K562 (cell line): Measurements from ENCODE around the gene ZNF740. TPM values are rescaled to one million over a fixed set of nuclear protein-coding genes. Genes with fewer than 3 reads are reported as not detected.
A peak's percentile ranks its signal among the peaks of the same experiment; 100 is the strongest.

Experiments used
- ARID2 ChIP-seq: fragments of 450-650 bp; IDR thresholded peaks from 2 replicates; pipeline ENCODE4 v1.6.1; 2017; ENCODE audit warnings: antibody characterized with exemption, mild to moderate bottlenecking
- ARNT ChIP-seq, 2 experiments: fragments of 450-650 bp; IDR thresholded peaks; 2 replicates each; pipeline ENCODE4 v1.6.1; 2016; ENCODE audit warnings: mild to moderate bottlenecking in 1 of 2
- CHCHD3 ChIP-seq: fragments of 250-450 bp; sonication (Bioruptor Pico); IDR thresholded peaks from 2 replicates; pipeline ENCODE4 v2.1.2; 2022; ENCODE audit warnings: mild to moderate bottlenecking
- CREM ChIP-seq: IDR thresholded peaks from 2 replicates; pipeline ENCODE4 v1.6.1; 2014; ENCODE audit warnings: antibody characterized with exemption, low read depth
- HLTF ChIP-seq: fragments of 450-650 bp; IDR thresholded peaks from 2 replicates; pipeline ENCODE4 v1.6.1; 2016
- HNRNPL ChIP-seq: fragments of 200-400 bp; formaldehyde crosslinking; IDR thresholded peaks from 2 replicates; pipeline ENCODE4 v1.6.1; 2017; ENCODE audit warnings: low read depth, mild to moderate bottlenecking, low read length
- ID3 ChIP-seq, 2 experiments: fragments of 250-450 bp in 1 of 2; fragments of 450-650 bp in 1 of 2; sonication (Bioruptor Pico) in 1 of 2; IDR thresholded peaks; 2 replicates each; pipeline versions ENCODE4 v1.6.1 to v1.8.0; 2016 to 2021; ENCODE audit warnings: mild to moderate bottlenecking in 2 of 2, moderate library complexity in 2 of 2, missing compliant biosample characterization in 1 of 2, missing genetic modification characterization in 1 of 2
- KLF10 ChIP-seq: fragments of 250-450 bp; sonication (Bioruptor Pico); IDR thresholded peaks from 2 replicates; pipeline ENCODE4 v1.6.1; 2021; ENCODE audit warnings: matching md5 sums
- MBD2 ChIP-seq: sonication (generic); IDR thresholded peaks from 2 replicates; pipeline ENCODE4 v1.6.1; 2016; ENCODE audit warnings: low read depth, borderline replicate concordance
- NFIX ChIP-seq: fragments of 250-450 bp; sonication (Bioruptor Pico); IDR thresholded peaks from 2 replicates; pipeline ENCODE4 v1.4.0; 2020; ENCODE audit warnings: low read depth, mild to moderate bottlenecking, moderate library complexity
- NUFIP1 ChIP-seq: fragments of 450-650 bp; IDR thresholded peaks from 2 replicates; pipeline ENCODE4 v1.6.1; 2018; ENCODE audit not compliant: partially characterized antibody
- SMARCC2 ChIP-seq: fragments of 450-650 bp; IDR thresholded peaks from 2 replicates; pipeline ENCODE4 v1.6.1; 2017; ENCODE audit warnings: antibody characterized with exemption, moderate library complexity, mild to moderate bottlenecking, low read depth
- THAP12 ChIP-seq: fragments of 250-450 bp; sonication (Bioruptor Pico); IDR thresholded peaks from 2 replicates; pipeline ENCODE4 v1.9.0; 2021; ENCODE audit warnings: mild to moderate bottlenecking, inconsistent platforms
- THAP7 ChIP-seq: fragments of 250-450 bp; sonication (Bioruptor Pico); IDR thresholded peaks from 2 replicates; pipeline ENCODE4 v1.5.0; 2021
- TOE1 ChIP-seq, 2 experiments: fragments of 450-650 bp in 1 of 2; sonication (generic) in 1 of 2; formaldehyde crosslinking in 1 of 2; IDR thresholded peaks; 2 replicates each; pipeline versions ENCODE4 v1.7.1 to v1.8.0; 2016 to 2022; ENCODE audit warnings: borderline replicate concordance in 2 of 2, mild to moderate bottlenecking in 2 of 2, antibody characterized with exemption in 1 of 2, inconsistent platforms in 1 of 2, low read depth in 1 of 2, missing genetic modification reagents in 1 of 2, moderate library complexity in 1 of 2
- UBTF ChIP-seq, 2 experiments: IDR thresholded peaks; 2 replicates each; pipeline ENCODE4 v1.6.1; 2012; ENCODE audit warnings: improper control_type of control experiment in 2 of 2, low read depth in 2 of 2, low read length in 2 of 2, borderline replicate concordance in 1 of 2
- ZBTB11 ChIP-seq, 3 experiments: fragments of 200-800 bp in 1 of 3; fragments of 250-450 bp in 1 of 3; fragments of 450-650 bp in 1 of 3; sonication (Bioruptor Pico) in 1 of 3; sonication (Bioruptor generic) in 1 of 3; formaldehyde crosslinking in 1 of 3; IDR thresholded peaks; 2 replicates each; pipeline versions ENCODE4 v1.6.1 to v1.8.0; 2016 to 2022; ENCODE audit warnings: mild to moderate bottlenecking in 2 of 3, missing genetic modification characterization in 2 of 3, missing compliant biosample characterization in 1 of 3, moderate library complexity in 1 of 3
- polyA plus RNA-seq, 8 experiments: library from polyadenylated mRNA; depleted of rRNA in 4 of 8; stranded (reverse) in 5 of 8; unstranded in 3 of 8; fragments of >200 nt; fragmentation: Nextera tagmentation in 2 of 8; fragmentation: Illumina TruSeq in 1 of 8; extraction: Ambion mirVana in 2 of 8; extraction: Trizol in 1 of 8; gene quantifications; 2 replicates each; pipeline versions ENCODE4 v1.2.1 to v1.2.3, GENCODE V29; 2011 to 2014; ENCODE audit warnings: inconsistent platforms in 1 of 8, missing spikeins in 1 of 8
- total RNA-seq, 7 experiments: library from RNA; depleted of rRNA in 6 of 7; stranded (reverse); fragments of >200 nt in 6 of 7; fragmentation: Illumina TruSeq in 2 of 7; extraction: Trizol in 2 of 7; gene quantifications; 2 replicates each; pipeline versions ENCODE4 v1.2.1 to v1.2.3, GENCODE V29; 2011 to 2021; ENCODE audit warnings: low replicate concordance in 1 of 7

The ZNF740 gene
- total and polyA plus RNA-seq, 9 of the 15 experiments (the other 6 are each of a cell fraction or from before 2014, with no cell fraction given): 0.57 to 46.4 (median 18.6) TPM

DNA sequence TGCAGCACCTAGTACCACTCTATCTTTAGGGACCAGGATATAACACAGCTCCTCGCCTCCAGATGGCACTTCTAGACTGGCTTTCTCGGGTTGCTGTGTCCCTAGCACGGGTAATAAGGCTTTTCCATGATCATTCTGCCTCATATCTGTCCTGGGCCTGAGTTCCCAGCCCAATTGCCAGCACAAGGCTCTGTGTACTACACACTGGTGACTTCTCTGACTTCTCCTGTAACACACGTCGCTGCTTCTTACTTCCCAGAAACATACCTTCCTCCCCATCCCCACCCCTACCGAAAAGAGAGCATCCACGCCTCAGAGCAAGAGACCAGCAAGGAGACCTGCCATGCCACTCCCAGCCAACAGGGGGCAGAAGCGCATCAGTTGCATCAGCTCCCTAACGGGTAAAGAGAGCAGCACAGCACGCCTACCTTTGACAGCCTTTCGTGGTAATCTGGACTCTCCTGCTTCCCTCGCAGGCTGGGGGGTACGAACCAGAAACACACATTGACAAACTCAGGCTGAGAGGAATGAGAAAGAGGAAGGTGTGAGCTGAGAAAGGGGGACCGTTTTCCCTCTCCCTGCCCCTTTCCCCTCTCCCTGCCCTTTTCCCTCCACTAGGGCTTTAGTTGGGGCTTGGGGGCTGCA, 21.2 kb upstream of the ZNF740 start (continued):
- TF ChIP-seq ZBTB11 (CRISPR knock-in tag; IDR thresholded peaks at IDR 0.05) (no peak), TOE1 (IDR thresholded peaks at IDR 0.05; ENCODE audit: borderline replicate concordance) (peak; percentile 71; the same call in 1 of the 2 replicates), TOE1 (CRISPR knock-in tag; IDR thresholded peaks at IDR 0.05; ENCODE audit: borderline replicate concordance, low read depth) (no peak), MBD2 (no peak), NFIX (no peak), CHCHD3 (CRISPR knock-in tag) (no peak), SMARCC2 (0 out of 2 replicates have a peak, but pooled peaks have one; percentile 24), CREM (peak; percentile 72), ID3 (CRISPR knock-in tag; IDR thresholded peaks at IDR 0.05) (no peak), ID3 (tag; IDR thresholded peaks at IDR 0.05) (0 out of 2 replicates have a peak, but pooled peaks have one; percentile 34), ARID2 (peak; percentile 64; the same call in 1 of the 2 replicates), HLTF (0 out of 2 replicates have a peak, but pooled peaks have one; percentile 15), THAP7 (CRISPR knock-in tag) (no peak), KLF10 (CRISPR knock-in tag) (no peak), THAP12 (CRISPR knock-in tag) (no peak), UBTF (IDR thresholded peaks at IDR 0.05; ENCODE audit: borderline replicate concordance in 1 of 2, low read depth in 2 of 2, low read length in 2 of 2) (0 out of 4 replicates have a peak, but pooled peaks of 1 of the 2 experiments have one; percentile 24), NUFIP1 (peak; percentile 22), HNRNPL (no peak), ARNT (IDR thresholded peaks at IDR 0.05) (peak; percentile 30 to 75; a peak in 1 of 4 replicates)
